Measurements from ENCODE around the gene DDX52. TPM values are rescaled to one million over a fixed set of nuclear protein-coding genes. Genes with fewer than 3 reads are reported as not detected.
"Not testable (repeated sequence)": the region's sequence is repeated elsewhere in the genome, so short reads cannot be mapped to it uniquely, and the experiment has no call there.

The DDX52 gene
- total and polyA plus RNA-seq, 8 donors, result 7.1 to 40.0 (median 10.9) TPM

GRCh38 chr17:37683454-37683984, 40.3 kb upstream of the DDX52 start:
- Histone ChIP-seq H3K36me3 (peaks cover 0 to 19% (median 8%) of the 10 kb centered on the region in 4 donors), H3K4me3 (no peak overlapping the region), H3K27ac (no peak overlapping the region), H3K27me3 (no peaks in the 10 kb centered on the region), H3K4me1 (no peaks in the 10 kb centered on the region), H3K9me3 (peaks cover 0 to 3% (median 0%) of the 10 kb centered on the region in 4 donors)
- DNase-seq, result no peak
- TF ChIP-seq POLR2AphosphoS5 (IDR thresholded peaks at IDR 0.05), result no peak
- TF ChIP-seq POLR2A (IDR thresholded peaks at IDR 0.05), result no peak
- TF ChIP-seq EP300 (IDR thresholded peaks at IDR 0.05), result no peak
- TF ChIP-seq, protein P1, sequence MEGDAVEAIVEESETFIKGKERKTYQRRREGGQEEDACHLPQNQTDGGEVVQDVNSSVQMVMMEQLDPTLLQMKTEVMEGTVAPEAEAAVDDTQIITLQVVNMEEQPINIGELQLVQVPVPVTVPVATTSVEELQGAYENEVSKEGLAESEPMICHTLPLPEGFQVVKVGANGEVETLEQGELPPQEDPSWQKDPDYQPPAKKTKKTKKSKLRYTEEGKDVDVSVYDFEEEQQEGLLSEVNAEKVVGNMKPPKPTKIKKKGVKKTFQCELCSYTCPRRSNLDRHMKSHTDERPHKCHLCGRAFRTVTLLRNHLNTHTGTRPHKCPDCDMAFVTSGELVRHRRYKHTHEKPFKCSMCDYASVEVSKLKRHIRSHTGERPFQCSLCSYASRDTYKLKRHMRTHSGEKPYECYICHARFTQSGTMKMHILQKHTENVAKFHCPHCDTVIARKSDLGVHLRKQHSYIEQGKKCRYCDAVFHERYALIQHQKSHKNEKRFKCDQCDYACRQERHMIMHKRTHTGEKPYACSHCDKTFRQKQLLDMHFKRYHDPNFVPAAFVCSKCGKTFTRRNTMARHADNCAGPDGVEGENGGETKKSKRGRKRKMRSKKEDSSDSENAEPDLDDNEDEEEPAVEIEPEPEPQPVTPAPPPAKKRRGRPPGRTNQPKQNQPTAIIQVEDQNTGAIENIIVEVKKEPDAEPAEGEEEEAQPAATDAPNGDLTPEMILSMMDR (IDR thresholded peaks at IDR 0.05), result no peak
- 51 to 59% (median 55%) methylated on average over 9 of the region's 9 CpGs for WGBS, 5 donors
- intact Hi-C loops (cut with DNase I; ENCODE audit: low total_unique reads), result no loop called here

- WGBS, 5 donors, result 83 to 98% (median 91%) methylated on average over 3 of the region's 3 CpGs
Measured at GRCh38 chr17:37682007-37682406, 38.8 kb upstream of the DDX52 start.

GRCh38 chr17:37679995-37680394, 36.7 kb upstream of the DDX52 start:
- 78 to 95% (median 85%) methylated on average over 1 to 2 of the region's 2 CpGs for WGBS, 5 donors
- intact Hi-C loops (cut with DNase I; ENCODE audit: low total_unique reads), result not testable (repeated sequence)

More at GRCh38 chr17:37682007-37682406, 38.8 kb upstream of the DDX52 start:
- no peak for DNase-seq
- TF ChIP-seq POLR2A (IDR thresholded peaks at IDR 0.05) (no peak), EP300 (IDR thresholded peaks at IDR 0.05) (no peak), POLR2AphosphoS5 (IDR thresholded peaks at IDR 0.05) (no peak)
- TF ChIP-seq, protein P1 (IDR thresholded peaks at IDR 0.05), result no peak
- Histone ChIP-seq H3K4me1 (no peaks in the 10 kb centered on the region), H3K27me3 (no peaks in the 10 kb centered on the region), H3K27ac (no peak overlapping the region), H3K9me3 (peaks cover 0 to 5% (median 0%) of the 10 kb centered on the region in 4 donors), H3K4me3 (no peak overlapping the region), H3K36me3 (peaks cover 0 to 14% (median 4%) of the 10 kb centered on the region in 4 donors)
- intact Hi-C loops (cut with DNase I; ENCODE audit: low total_unique reads), result no loop called here

GRCh38 chr17:37678036-37678435, 34.8 kb upstream of the DDX52 start:
- Histone ChIP-seq H3K36me3 (no peaks in the 10 kb centered on the region), H3K4me1 (no peaks in the 10 kb centered on the region), H3K27me3 (peaks cover 0 to 7% (median 0%) of the 10 kb centered on the region in 3 donors), H3K27ac (no peak overlapping the region), H3K9me3 (peaks cover 0 to 5% (median 0%) of the 10 kb centered on the region in 4 donors), H3K4me3 (no peak overlapping the region)
- no peak for TF ChIP-seq POLR2AphosphoS5 (IDR thresholded peaks at IDR 0.05)
- TF ChIP-seq, protein P1 (IDR thresholded peaks at IDR 0.05), result no peak
- TF ChIP-seq POLR2A (IDR thresholded peaks at IDR 0.05), result no peak
- no peak for TF ChIP-seq EP300 (IDR thresholded peaks at IDR 0.05)
- no peak for DNase-seq
- WGBS, 5 donors, result 79 to 95% (median 88%) methylated on average over 1 of the region's 1 CpG
- intact Hi-C loops (cut with DNase I; ENCODE audit: low total_unique reads), result no loop called here

More at GRCh38 chr17:37679995-37680394, 36.7 kb upstream of the DDX52 start:
- not testable (repeated sequence) for H3K4me1 ChIP-seq, H3K27me3 ChIP-seq, DNase-seq, H3K27ac ChIP-seq, H3K9me3 ChIP-seq, H3K36me3 ChIP-seq, H3K4me3 ChIP-seq

GRCh38 chr17:37677021-37677420, 33.8 kb upstream of the DDX52 start:
- no peak for DNase-seq
- no peaks in the 10 kb centered on the region for H3K4me1 ChIP-seq
- H3K4me3 ChIP-seq, result no peak overlapping the region
- no peaks in the 10 kb centered on the region for H3K36me3 ChIP-seq
- peaks cover 0 to 7% (median 0%) of the 10 kb centered on the region in 3 donors for H3K27me3 ChIP-seq
- 76 to 89% (median 84%) methylated on average over 1 of the region's 1 CpG for WGBS, 5 donors
- intact Hi-C loops (cut with DNase I; ENCODE audit: low total_unique reads), result no loop called here
- no peak for TF ChIP-seq POLR2AphosphoS5 (IDR thresholded peaks at IDR 0.05)
- TF ChIP-seq POLR2A (IDR thresholded peaks at IDR 0.05), result no peak
- TF ChIP-seq, protein P1 (IDR thresholded peaks at IDR 0.05), result no peak
- TF ChIP-seq EP300 (IDR thresholded peaks at IDR 0.05), result no peak
- H3K9me3 ChIP-seq, result peaks cover 0 to 5% (median 0%) of the 10 kb centered on the region in 4 donors
- H3K27ac ChIP-seq, result no peak overlapping the region

Measured in stomach (tissue), 9 donors.